Mucosa of descending colon (tissue), 3 donors: ENCODE results near the gene COX5A. TPM values are rescaled to one million over a fixed set of nuclear protein-coding genes. Genes with fewer than 3 reads are reported as not detected.

Experiments
- ATAC-seq: fragments of 200-7000 bp; cut with Tn5 transposase; one replicate; pipeline ENCODE4 v1.9.1; 2020; ENCODE audit warnings: mild to moderate bottlenecking, moderate library complexity
- DNase-seq, 3 donors: peaks; one replicate each; pipeline ENCODE4 v3.0.0-alpha.2; 2020
- H3K36me3 ChIP-seq: fragments of 200-600 bp; one replicate; pipeline ENCODE4 v1.8.0; 2021; ENCODE audit warnings: low read depth, mild to moderate bottlenecking
- H3K4me1 ChIP-seq: fragments of 200-600 bp; one replicate; pipeline ENCODE4 v1.8.0; 2021; ENCODE audit warnings: low read depth, mild to moderate bottlenecking
- H3K4me3 ChIP-seq: fragments of 200-600 bp; one replicate; pipeline ENCODE4 v1.8.0; 2021; ENCODE audit warnings: mild to moderate bottlenecking
- H3K9me3 ChIP-seq: fragments of 200-600 bp; one replicate; pipeline ENCODE4 v1.8.0; 2021; ENCODE audit warnings: mild to moderate bottlenecking
- CTCF ChIP-seq: fragments of 200-600 bp; IDR thresholded peaks from one replicate; pipeline ENCODE4 v1.8.0; 2022; ENCODE audit warnings: antibody characterized with exemption, mild to moderate bottlenecking
- intact Hi-C, 2 donors: fragments of 100-400 bp; cut with DNase I in 1 of 2; cut with micrococcal nuclease in 1 of 2; formaldehyde crosslinking; loops; one replicate each; pipeline versions ENCODE4 v1.11.0 to v1.11.1; 2022; cut with DNase I, micrococcal nuclease
- total RNA-seq, 3 donors: library from RNA; stranded (reverse); fragmentation: NEBNext Ultra II Directional in 2 of 3; extraction: Animal tissue kit (Norgen Biotek cat#: 25700) in 2 of 3; gene quantifications; one replicate each; pipeline versions ENCODE4 v1.2.1 to v1.2.4, GENCODE V29; 2021 to 2023
- donor health status: DM: no; HTN: no; CAD: no; lungs with moderate emphysema.
- donor health status: DM: no; HTN: no; CAD: no.
- donor health status: DM: no; HTN: yes; CAD: no.

The COX5A gene
- total RNA-seq, 3 donors from 2014 or later, result 312 to 673 (median 597) TPM

- Histone ChIP-seq H3K4me3 (no peak overlapping the region), H3K4me1 (peaks cover 34% of the 10 kb centered on the region), H3K9me3 (no peaks in the 10 kb centered on the region), H3K36me3 (no peaks in the 10 kb centered on the region)
- ATAC-seq, result peak; percentile 68
- peak; percentile 42 for TF ChIP-seq CTCF
- peak; percentile 86 to 90 (median 87) for DNase-seq
- intact Hi-C loops, result no loop called here
These were observed 18.1 kb upstream of the COX5A start for GRCh38 chr15:74955796-74956647.

- no peaks in the 10 kb centered on the region for H3K36me3 ChIP-seq
- no peak overlapping the region for H3K4me3 ChIP-seq
- peaks cover 32% of the 10 kb centered on the region for H3K4me1 ChIP-seq
- no peak for TF ChIP-seq CTCF
- ATAC-seq, result no peak
- intact Hi-C loops, result no loop called here
- no peak for DNase-seq
- H3K9me3 ChIP-seq, result no peaks in the 10 kb centered on the region
These were observed 17.1 kb upstream of the COX5A start for GRCh38 chr15:74955017-74955416.

GRCh38 chr15:74954515-74954914, 16.6 kb upstream of the COX5A start:
- DNase-seq, result no peak
- ATAC-seq, result no peak
- H3K4me1 ChIP-seq, result peaks cover 32% of the 10 kb centered on the region
- H3K4me3 ChIP-seq, result no peak overlapping the region
- no peaks in the 10 kb centered on the region for H3K9me3 ChIP-seq
- H3K36me3 ChIP-seq, result no peaks in the 10 kb centered on the region
- no peak for TF ChIP-seq CTCF
- intact Hi-C loops, result no loop called here

- peaks cover 25% of the 10 kb centered on the region for H3K4me1 ChIP-seq
- DNase-seq (no peak), ATAC-seq (no peak)
- H3K9me3 ChIP-seq, result no peaks in the 10 kb centered on the region
- TF ChIP-seq CTCF, result no peak
- H3K4me3 ChIP-seq, result no peak overlapping the region
- H3K36me3 ChIP-seq, result no peaks in the 10 kb centered on the region
- intact Hi-C loops, result no loop called here
These were observed 13.1 kb upstream of the COX5A start for GRCh38 chr15:74951006-74951405.

GRCh38 chr15:74950078-74950908, 12.4 kb upstream of the COX5A start:
- H3K36me3 ChIP-seq, result no peaks in the 10 kb centered on the region
- H3K9me3 ChIP-seq, result no peaks in the 10 kb centered on the region
- ATAC-seq (peak; percentile 92), DNase-seq (peak in 1 of 3 donors; percentile 91)
- peaks cover 17% of the 10 kb centered on the region for H3K4me1 ChIP-seq
- H3K4me3 ChIP-seq, result no peak overlapping the region
- TF ChIP-seq CTCF, result peak; percentile 88
- intact Hi-C loops, result no loop called here
